Astrocyte (in vitro differentiated cells and primary cell): ENCODE measurements around the gene TEKT5. TPM values are rescaled to one million over a fixed set of nuclear protein-coding genes. Genes with fewer than 3 reads are reported as not detected.
A peak's percentile ranks its signal among the peaks of the same experiment; 100 is the strongest.

Experiments
- DNase-seq: peaks from one replicate; pipeline ENCODE4 v3.0.0-alpha.2; 2010; ENCODE audit warnings: low read depth
- FAIRE-seq: peaks from 2 replicates; lab custom pipeline; 2011; peaks lifted over from hg19 to GRCh38; lab: Jason Lieb, UNC
- H2AFZ ChIP-seq: 2 replicates; pipeline ENCODE4 v1.6.0; 2012; ENCODE audit warnings: low read depth, low read length, inconsistent platforms
- H3K27ac ChIP-seq: 2 replicates; pipeline ENCODE4 v1.5.1; 2011; ENCODE audit warnings: low read depth, low read length, inconsistent platforms
- H3K27me3 ChIP-seq: 2 replicates; pipeline ENCODE4 v1.6.0; 2011; ENCODE audit warnings: low read length, inconsistent platforms; ENCODE audit not compliant: insufficient read depth
- H3K36me3 ChIP-seq: 2 replicates; pipeline ENCODE4 v1.5.1; 2011; ENCODE audit warnings: low read length, inconsistent platforms; ENCODE audit not compliant: insufficient read depth
- H3K4me1 ChIP-seq: 2 replicates; pipeline ENCODE4 v1.5.1; 2011; ENCODE audit warnings: low read length, inconsistent platforms; ENCODE audit not compliant: insufficient read depth
- H3K4me2 ChIP-seq: 2 replicates; pipeline ENCODE4 v1.6.0; 2012; ENCODE audit warnings: low read length, inconsistent platforms
- H3K4me3 ChIP-seq: 2 replicates; pipeline ENCODE4 v1.5.1; 2011; ENCODE audit warnings: low read depth, mild to moderate bottlenecking, low read length, inconsistent platforms; ENCODE audit not compliant: insufficient read depth
- H3K79me2 ChIP-seq: 2 replicates; pipeline ENCODE4 v1.6.0; 2012; ENCODE audit warnings: mild to moderate bottlenecking, low read length, inconsistent platforms; ENCODE audit not compliant: insufficient read depth
- H3K9ac ChIP-seq: 2 replicates; pipeline ENCODE4 v1.6.0; 2012; ENCODE audit warnings: mild to moderate bottlenecking, low read length, inconsistent platforms
- H3K9me3 ChIP-seq: 2 replicates; pipeline ENCODE4 v1.5.1; 2012; ENCODE audit warnings: low read depth, mild to moderate bottlenecking, low read length, inconsistent platforms; ENCODE audit not compliant: insufficient read depth
- H4K20me1 ChIP-seq: 2 replicates; pipeline ENCODE4 v1.6.0; 2012; ENCODE audit warnings: low read length, inconsistent platforms; ENCODE audit not compliant: insufficient read depth
- H3K27ac Mint-ChIP-seq: one replicate; pipeline ENCODE4 v1.8.0; 2021; ENCODE audit warnings: mild to moderate bottlenecking, mixed read lengths; ENCODE audit not compliant: unreplicated experiment
- H3K27me3 Mint-ChIP-seq: one replicate; pipeline ENCODE4 v1.8.0; 2021; ENCODE audit warnings: low read depth, mixed read lengths; ENCODE audit not compliant: unreplicated experiment
- H3K36me3 Mint-ChIP-seq: one replicate; pipeline ENCODE4 v1.8.0; 2021; ENCODE audit warnings: low read depth, mixed read lengths; ENCODE audit not compliant: unreplicated experiment
- H3K4me1 Mint-ChIP-seq: one replicate; pipeline ENCODE4 v1.8.0; 2021; ENCODE audit warnings: low read depth, mixed read lengths; ENCODE audit not compliant: unreplicated experiment
- H3K4me3 Mint-ChIP-seq: one replicate; pipeline ENCODE4 v1.8.0; 2021; ENCODE audit warnings: mild to moderate bottlenecking, moderate library complexity, mixed read lengths; ENCODE audit not compliant: unreplicated experiment
- H3K9me3 Mint-ChIP-seq: one replicate; pipeline ENCODE4 v1.8.0; 2021; ENCODE audit warnings: mild to moderate bottlenecking, mixed read lengths; ENCODE audit not compliant: unreplicated experiment
- EZH2 ChIP-seq: IDR thresholded peaks from 2 replicates; pipeline ENCODE4 v1.6.1; 2012; ENCODE audit warnings: mild to moderate bottlenecking, low read length, inconsistent platforms; ENCODE audit not compliant: insufficient read depth
- total RNA-seq: library from RNA; stranded (reverse); gene quantifications from 2 replicates; pipeline ENCODE4 v1.2.1, GENCODE V29; 2021
- TF ChIP-seq, protein P1 (sequence below): IDR thresholded peaks from 2 replicates; pipeline ENCODE4 v1.5.1; 2011; ENCODE audit warnings: low read depth, mild to moderate bottlenecking, inconsistent platforms, low read length, moderate library complexity; ENCODE audit not compliant: insufficient read depth

The TEKT5 gene
- total RNA-seq, 1 donor from 2014 or later, result not detected

DNA sequence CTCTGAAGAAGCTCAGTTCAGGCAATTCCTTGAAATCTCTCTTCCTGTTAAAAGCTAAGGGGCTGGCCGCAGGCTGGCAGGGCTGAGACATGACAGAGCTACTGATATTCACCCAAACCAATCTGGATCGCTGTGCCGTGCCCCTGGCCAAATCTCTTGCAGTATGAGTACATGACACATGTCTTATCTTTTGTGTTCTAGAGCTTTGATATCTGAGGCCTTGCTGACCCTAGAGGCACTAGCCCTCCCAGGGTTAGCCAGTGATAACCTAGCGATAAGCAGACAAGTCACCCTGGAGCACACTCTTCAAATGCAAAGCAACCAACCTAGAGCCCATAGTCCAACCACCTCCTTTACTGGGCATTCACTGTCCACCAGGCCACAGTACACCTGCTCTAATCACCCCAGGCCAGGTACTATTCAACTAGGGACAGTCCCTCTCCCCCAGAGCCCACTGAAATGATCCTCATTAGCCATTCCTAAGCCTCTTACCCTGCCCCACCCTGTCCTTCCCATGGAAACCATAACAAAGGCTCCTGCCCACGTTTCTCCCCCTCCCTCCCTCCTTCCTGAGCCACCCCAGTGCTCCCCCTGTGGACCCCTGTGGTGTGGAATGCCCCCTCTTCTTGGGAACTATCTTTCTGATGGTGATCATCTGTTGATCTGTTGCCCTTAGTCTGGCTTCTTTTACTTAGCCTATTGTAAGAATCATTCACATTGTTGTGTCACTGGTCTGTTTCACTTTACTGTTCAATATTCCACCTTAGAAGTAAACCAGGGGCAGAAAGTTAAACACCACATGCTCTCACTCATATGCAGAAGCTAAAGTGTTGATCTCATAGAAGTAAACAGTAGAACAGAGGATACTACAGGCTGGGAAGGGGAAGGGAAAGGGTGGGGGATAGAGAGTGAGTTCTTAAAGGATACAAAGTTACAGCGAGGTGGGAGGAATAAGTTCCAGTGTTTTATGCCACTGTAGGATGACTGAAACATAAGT, 52.5 kb downstream of the TEKT5 start:
- no peak for TF ChIP-seq EZH2
- TF ChIP-seq, protein P1, sequence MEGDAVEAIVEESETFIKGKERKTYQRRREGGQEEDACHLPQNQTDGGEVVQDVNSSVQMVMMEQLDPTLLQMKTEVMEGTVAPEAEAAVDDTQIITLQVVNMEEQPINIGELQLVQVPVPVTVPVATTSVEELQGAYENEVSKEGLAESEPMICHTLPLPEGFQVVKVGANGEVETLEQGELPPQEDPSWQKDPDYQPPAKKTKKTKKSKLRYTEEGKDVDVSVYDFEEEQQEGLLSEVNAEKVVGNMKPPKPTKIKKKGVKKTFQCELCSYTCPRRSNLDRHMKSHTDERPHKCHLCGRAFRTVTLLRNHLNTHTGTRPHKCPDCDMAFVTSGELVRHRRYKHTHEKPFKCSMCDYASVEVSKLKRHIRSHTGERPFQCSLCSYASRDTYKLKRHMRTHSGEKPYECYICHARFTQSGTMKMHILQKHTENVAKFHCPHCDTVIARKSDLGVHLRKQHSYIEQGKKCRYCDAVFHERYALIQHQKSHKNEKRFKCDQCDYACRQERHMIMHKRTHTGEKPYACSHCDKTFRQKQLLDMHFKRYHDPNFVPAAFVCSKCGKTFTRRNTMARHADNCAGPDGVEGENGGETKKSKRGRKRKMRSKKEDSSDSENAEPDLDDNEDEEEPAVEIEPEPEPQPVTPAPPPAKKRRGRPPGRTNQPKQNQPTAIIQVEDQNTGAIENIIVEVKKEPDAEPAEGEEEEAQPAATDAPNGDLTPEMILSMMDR, result no peak
- Histone ChIP-seq H3K36me3 (no peaks in the 10 kb centered on the region), H3K79me2 (no peaks in the 10 kb centered on the region), H2AFZ (no peak overlapping the region), H3K27me3 (no peaks in the 10 kb centered on the region), H3K9ac (no peak overlapping the region), H3K4me1 (no peaks in the 10 kb centered on the region), H3K9me3 (no peaks in the 10 kb centered on the region), H3K4me3 (no peak overlapping the region), H3K4me2 (no peak overlapping the region), H4K20me1 (no peaks in the 10 kb centered on the region), H3K27ac (no peak overlapping the region)
- DNase-seq (no peak), FAIRE-seq (no peak)
- H3K4me3 Mint-ChIP-seq, result no peak overlapping the region
- H3K36me3 Mint-ChIP-seq, result no peaks in the 10 kb centered on the region
- H3K9me3 Mint-ChIP-seq, result no peaks in the 10 kb centered on the region
- H3K4me1 Mint-ChIP-seq, result no peaks in the 10 kb centered on the region
- no peak overlapping the region for H3K27ac Mint-ChIP-seq
- H3K27me3 Mint-ChIP-seq, result peaks cover 8% of the 10 kb centered on the region

DNA sequence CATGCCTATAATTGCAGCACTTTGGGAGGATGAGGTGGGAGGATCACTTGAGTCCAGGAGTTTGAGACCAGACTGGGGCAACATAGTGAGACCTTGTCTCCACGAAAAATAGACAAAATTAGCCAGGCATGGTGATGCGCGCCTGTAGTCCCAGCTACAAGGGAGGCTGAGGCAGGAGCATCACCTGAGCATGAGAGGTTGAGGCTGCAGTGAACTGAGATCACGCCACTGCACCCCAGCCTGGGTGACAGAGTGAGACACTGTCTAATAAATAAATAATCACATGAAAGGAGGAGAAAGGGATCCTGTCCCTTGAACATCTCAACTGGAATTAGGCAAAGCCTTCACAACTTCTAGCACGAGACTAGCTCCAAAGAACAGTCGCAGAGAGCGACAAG, 53.2 kb downstream of the TEKT5 start:
- H3K9me3 Mint-ChIP-seq, result no peaks in the 10 kb centered on the region
- H3K27me3 ChIP-seq, result no peaks in the 10 kb centered on the region
- H3K9ac ChIP-seq, result no peak overlapping the region
- no peaks in the 10 kb centered on the region for H3K4me1 ChIP-seq
- H2AFZ ChIP-seq, result no peak overlapping the region
- TF ChIP-seq, protein P1, result no peak
- TF ChIP-seq EZH2, result no peak
- H3K4me1 Mint-ChIP-seq, result no peaks in the 10 kb centered on the region
- H3K9me3 ChIP-seq, result no peaks in the 10 kb centered on the region
- H3K4me3 ChIP-seq, result no peak overlapping the region
- no peak overlapping the region for H3K27ac ChIP-seq
- DNase-seq, result no peak
- FAIRE-seq, result no peak
- no peaks in the 10 kb centered on the region for H3K79me2 ChIP-seq
- H3K36me3 ChIP-seq, result no peaks in the 10 kb centered on the region
- no peak overlapping the region for H3K4me2 ChIP-seq
- H3K4me3 Mint-ChIP-seq, result no peak overlapping the region
- H4K20me1 ChIP-seq, result no peaks in the 10 kb centered on the region
- no peak overlapping the region for H3K27ac Mint-ChIP-seq
- H3K27me3 Mint-ChIP-seq, result peaks cover 8% of the 10 kb centered on the region
- H3K36me3 Mint-ChIP-seq, result no peaks in the 10 kb centered on the region

DNA sequence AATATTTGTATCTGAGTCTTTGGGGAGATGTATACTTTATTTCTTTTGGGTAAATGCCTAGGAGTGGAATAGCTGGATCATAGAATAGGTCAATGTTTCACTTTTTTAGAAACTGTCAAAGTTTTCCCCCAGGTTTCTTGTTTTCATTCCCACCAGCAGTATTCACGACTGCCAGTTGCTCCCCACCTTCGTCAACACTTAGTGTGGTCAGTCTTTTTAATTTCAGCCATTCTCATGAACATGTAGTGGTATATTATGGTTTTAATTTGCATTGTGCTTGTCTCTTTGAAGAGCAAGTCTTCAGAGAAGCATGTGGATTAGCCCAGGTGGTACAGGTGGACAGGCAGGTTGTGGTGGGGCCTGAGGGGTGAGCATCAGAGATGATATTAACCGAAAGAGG, 53.8 kb downstream of the TEKT5 start:
- H3K79me2 ChIP-seq, result no peaks in the 10 kb centered on the region
- H3K4me2 ChIP-seq, result no peak overlapping the region
- FAIRE-seq, result no peak
- H3K27me3 ChIP-seq, result no peaks in the 10 kb centered on the region
- H4K20me1 ChIP-seq, result no peaks in the 10 kb centered on the region
- peaks cover 8% of the 10 kb centered on the region for H3K27me3 Mint-ChIP-seq
- peak overlapping the region; percentile 37 for H3K27ac Mint-ChIP-seq
- H3K4me1 ChIP-seq, result no peaks in the 10 kb centered on the region
- no peak overlapping the region for H3K4me3 ChIP-seq
- H3K9me3 Mint-ChIP-seq, result no peaks in the 10 kb centered on the region
- no peak for DNase-seq
- H3K9ac ChIP-seq, result no peak overlapping the region
- no peaks in the 10 kb centered on the region for H3K36me3 Mint-ChIP-seq
- no peak overlapping the region for H3K27ac ChIP-seq
- TF ChIP-seq, protein P1, result no peak
- no peak for TF ChIP-seq EZH2
- H3K4me3 Mint-ChIP-seq, result no peak overlapping the region
- no peaks in the 10 kb centered on the region for H3K4me1 Mint-ChIP-seq
- no peaks in the 10 kb centered on the region for H3K36me3 ChIP-seq
- no peak overlapping the region for H2AFZ ChIP-seq
- H3K9me3 ChIP-seq, result no peaks in the 10 kb centered on the region
